Mucosa of rectum (tissue), 2 donors: ENCODE measurements around the gene MXD1.
"Not testable (repeated sequence)": the region's sequence is repeated elsewhere in the genome, so short reads cannot be mapped to it uniquely, and the experiment has no call there.

Experiments used
- H3K27ac ChIP-seq, 2 donors: one replicate each; pipeline ENCODE4 v1.7.0; 2013; ENCODE audit warnings: inconsistent platforms in 2 of 2, low read depth in 2 of 2, low read length in 2 of 2
- H3K27me3 ChIP-seq, 2 donors: one replicate each; pipeline ENCODE4 v1.7.0; 2013; ENCODE audit warnings: low read length in 2 of 2; ENCODE audit not compliant: control insufficient read depth in 2 of 2, insufficient read depth in 2 of 2
- H3K36me3 ChIP-seq, 2 donors: one replicate each; pipeline ENCODE4 v1.7.0; 2013; ENCODE audit warnings: low read length in 2 of 2; ENCODE audit not compliant: control insufficient read depth in 2 of 2, insufficient read depth in 2 of 2
- H3K4me1 ChIP-seq, 2 donors: one replicate each; pipeline ENCODE4 v1.7.0; 2013; ENCODE audit warnings: low read length in 2 of 2, mild to moderate bottlenecking in 1 of 2; ENCODE audit not compliant: control insufficient read depth in 2 of 2, insufficient read depth in 2 of 2
- H3K4me3 ChIP-seq, 2 donors: one replicate each; pipeline ENCODE4 v1.7.0; 2013; ENCODE audit warnings: low read length in 2 of 2
- H3K9ac ChIP-seq, 2 donors: one replicate each; pipeline ENCODE4 v1.7.0; 2013; ENCODE audit warnings: low read length in 2 of 2, low read depth in 1 of 2, mild to moderate bottlenecking in 1 of 2
- H3K9me3 ChIP-seq, 2 donors: one replicate each; pipeline ENCODE4 v1.7.0; 2013; ENCODE audit warnings: low read length in 2 of 2; ENCODE audit not compliant: control insufficient read depth in 2 of 2
- donor health status: healthy.
- donor health status: Normal muscosa, but diverticular disease.

The MXD1 gene

DNA sequence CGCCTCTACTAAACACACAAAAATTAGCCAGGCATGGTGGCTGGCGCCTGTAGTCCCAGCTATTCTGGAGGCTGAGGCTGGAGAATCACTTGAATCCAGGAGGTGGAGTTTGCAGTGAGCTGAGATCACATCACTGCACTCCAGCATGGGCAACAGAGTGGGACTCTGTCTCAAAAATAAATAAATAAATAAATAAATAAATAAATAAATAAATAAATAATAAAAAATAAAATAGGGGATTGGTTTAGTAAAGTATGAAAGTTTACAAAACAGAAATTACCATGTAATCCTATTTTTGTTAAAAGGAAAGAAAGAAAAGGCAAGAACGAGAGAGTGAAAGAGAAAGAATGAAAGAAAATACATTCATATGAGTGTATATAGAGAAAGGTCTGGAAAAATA, 35.8 kb downstream of the MXD1 start:
- not testable (repeated sequence) for H3K9ac ChIP-seq, H3K4me3 ChIP-seq, H3K27ac ChIP-seq, H3K27me3 ChIP-seq, H3K36me3 ChIP-seq, H3K4me1 ChIP-seq, H3K9me3 ChIP-seq

DNA sequence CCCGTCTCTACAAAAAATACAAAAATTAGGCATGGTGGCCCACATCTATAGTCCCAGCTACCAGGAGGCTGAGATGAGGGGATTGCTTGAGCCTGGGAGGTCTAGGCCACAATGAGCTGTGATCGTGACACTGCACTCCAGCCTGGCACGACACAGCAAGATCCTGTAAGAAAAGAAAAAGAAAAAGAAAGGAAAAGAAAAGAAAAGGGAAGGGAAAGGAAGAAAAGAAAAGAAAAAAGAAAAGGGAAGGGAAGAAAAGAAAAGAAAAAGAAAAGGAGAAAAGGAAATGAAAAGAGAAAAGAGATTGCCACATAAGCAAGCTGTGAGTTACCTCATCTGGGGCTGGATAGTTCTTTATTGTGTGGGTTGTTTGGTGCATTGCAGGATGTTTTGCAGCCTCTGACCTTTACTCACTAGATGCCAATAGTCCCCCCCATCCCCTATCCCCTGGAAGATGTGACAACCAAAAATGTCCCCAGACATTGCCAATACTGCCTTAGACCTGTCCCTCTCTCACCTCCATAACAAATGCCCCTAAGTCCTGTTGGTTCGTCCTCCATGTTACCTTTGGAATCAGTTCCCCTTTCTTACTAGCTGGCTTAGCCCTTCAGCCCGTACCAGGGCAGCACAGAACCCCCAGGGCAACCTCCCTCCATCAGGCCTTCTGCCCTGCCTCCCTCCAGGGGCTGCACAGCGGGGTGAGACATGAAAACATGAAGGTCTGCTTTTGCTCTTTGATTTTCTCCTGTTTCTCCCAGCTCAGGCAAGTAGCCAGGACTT, 37.6 kb downstream of the MXD1 start:
- Histone ChIP-seq H3K27ac (no peak overlapping the region), H3K27me3 (peaks cover 0 to 2% of the 10 kb centered on the region in 2 donors)

DNA sequence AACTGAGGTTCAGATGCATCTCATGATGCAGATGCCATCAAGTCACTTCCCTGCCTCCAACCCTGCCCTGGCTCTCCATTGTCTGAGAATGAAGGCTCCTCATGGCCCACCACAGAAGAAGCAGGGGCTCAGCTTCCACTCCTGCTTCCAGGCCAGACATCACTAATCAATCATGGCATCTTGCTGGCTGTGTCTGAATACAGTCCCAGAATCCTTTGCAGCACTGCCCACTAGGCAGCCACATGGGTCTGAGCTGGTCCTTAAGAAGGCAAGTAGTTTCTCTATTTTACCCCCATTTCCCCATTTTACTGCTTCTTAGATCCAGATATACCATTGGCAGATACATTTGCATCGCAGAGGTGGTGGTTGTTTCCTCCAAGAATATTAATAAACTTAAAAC, 39.2 kb downstream of the MXD1 start:
- no peak overlapping the region for H3K4me3 ChIP-seq
- H3K36me3 ChIP-seq: no peaks in the 10 kb centered on the region
- no peaks in the 10 kb centered on the region for H3K9me3 ChIP-seq
- no peak overlapping the region for H3K27ac ChIP-seq
- no peak overlapping the region for H3K9ac ChIP-seq
- H3K4me1 ChIP-seq: no peaks in the 10 kb centered on the region
- peaks cover 0 to 2% of the 10 kb centered on the region in 2 donors for H3K27me3 ChIP-seq

More for the DNA sequence above, 37.6 kb downstream of the MXD1 start:
- Histone ChIP-seq H3K4me1 (no peaks in the 10 kb centered on the region), H3K9ac (no peak overlapping the region), H3K36me3 (no peaks in the 10 kb centered on the region), H3K9me3 (no peaks in the 10 kb centered on the region), H3K4me3 (no peak overlapping the region)

DNA sequence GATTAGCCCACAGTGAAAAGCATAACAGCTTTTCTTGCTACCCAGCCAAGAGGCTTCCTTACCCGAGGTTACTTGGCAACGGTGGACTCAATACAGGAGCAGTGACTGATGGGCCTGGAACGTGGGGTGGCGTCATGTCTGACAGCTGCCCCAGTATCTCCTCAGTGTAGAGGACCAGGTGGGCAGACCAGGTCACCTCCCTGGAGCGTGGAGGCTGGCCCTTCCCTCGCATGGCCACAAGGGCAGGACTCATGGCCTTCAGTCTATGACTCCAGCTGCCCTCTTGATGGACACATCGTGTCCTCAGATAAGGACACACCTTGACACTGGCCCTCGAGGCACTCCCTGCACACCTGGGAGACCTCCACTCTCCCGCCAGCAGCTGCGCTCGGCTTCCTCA, 40.1 kb downstream of the MXD1 start:
- Histone ChIP-seq H3K27me3 (no peaks in the 10 kb centered on the region), H3K4me3 (no peak overlapping the region), H3K27ac (no peak overlapping the region), H3K36me3 (no peaks in the 10 kb centered on the region), H3K9me3 (no peaks in the 10 kb centered on the region), H3K9ac (no peak overlapping the region), H3K4me1 (no peaks in the 10 kb centered on the region)

DNA sequence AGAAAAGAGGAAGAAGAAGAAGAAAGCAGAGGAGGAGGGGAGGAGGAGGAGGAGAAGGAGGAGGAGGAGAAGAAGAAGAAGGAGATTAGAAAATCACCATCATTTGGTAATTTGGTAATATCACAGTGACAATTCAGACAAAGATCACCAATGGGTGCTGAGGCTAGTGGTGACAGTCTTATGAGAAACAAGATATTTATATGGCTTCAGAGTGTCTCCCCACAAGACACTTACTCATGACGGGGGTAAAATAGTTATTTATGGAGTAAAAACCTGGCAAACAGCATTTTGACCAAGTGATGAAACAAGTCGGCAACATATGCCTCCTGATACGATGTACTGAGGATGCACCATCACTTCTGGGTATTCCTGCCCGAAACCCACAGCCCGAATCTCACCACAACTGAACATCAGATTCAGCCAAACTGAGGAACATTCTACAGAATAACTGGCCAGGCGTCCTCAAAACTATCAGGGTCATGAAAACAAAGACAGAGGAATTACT, 41.6 kb downstream of the MXD1 start:
- Histone ChIP-seq H3K27me3 (no peaks in the 10 kb centered on the region), H3K9ac (no peak overlapping the region), H3K36me3 (no peaks in the 10 kb centered on the region), H3K9me3 (no peaks in the 10 kb centered on the region), H3K4me1 (no peaks in the 10 kb centered on the region), H3K4me3 (no peak overlapping the region), H3K27ac (no peak overlapping the region)

DNA sequence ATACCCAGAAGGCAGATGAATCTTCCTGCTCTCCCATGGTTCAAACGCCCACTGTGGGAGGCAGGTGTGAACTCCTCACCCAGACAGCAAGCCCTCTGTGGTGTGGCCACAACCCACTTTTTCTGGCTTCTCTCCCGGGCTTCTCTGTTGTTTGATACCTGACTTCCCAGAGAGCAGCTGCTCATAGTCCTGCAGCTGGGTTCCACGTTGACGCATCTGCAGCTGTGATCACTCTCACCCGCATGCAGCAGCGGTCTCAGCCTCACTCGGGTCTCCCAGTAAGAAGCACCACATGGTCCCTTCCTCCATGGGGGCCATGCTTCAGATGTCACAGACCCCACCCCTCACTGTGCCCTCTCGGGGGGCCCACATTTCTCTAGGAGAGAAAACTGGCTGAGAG, 43.1 kb downstream of the MXD1 start:
- Histone ChIP-seq H3K27ac (no peak overlapping the region), H3K9ac (no peak overlapping the region), H3K36me3 (no peaks in the 10 kb centered on the region), H3K9me3 (no peaks in the 10 kb centered on the region), H3K4me3 (no peak overlapping the region), H3K27me3 (no peaks in the 10 kb centered on the region), H3K4me1 (no peaks in the 10 kb centered on the region)

DNA sequence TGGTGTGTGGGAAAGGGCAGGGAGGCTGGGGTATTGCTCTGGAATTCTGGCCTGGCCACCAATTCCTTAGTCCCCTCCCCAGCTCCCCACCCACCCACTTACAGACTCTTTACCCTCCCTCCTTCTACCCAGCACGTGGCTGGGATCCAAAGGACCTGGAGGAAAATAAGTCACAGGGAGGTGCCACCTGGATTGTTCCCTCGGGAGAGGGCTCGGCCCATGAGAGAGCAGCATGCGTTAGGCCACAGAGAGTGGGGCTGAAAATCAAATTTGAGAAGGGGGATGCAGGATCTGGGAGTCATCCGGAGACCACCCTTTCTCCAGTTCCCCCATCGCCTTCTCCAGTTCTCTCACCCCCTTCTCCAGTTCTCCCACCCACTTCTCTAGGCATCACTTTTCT, 43.6 kb downstream of the MXD1 start:
- H3K4me1 ChIP-seq: no peaks in the 10 kb centered on the region
- no peak overlapping the region for H3K4me3 ChIP-seq
- H3K9me3 ChIP-seq: no peaks in the 10 kb centered on the region
- no peak overlapping the region for H3K27ac ChIP-seq
- H3K9ac ChIP-seq: no peak overlapping the region
- H3K36me3 ChIP-seq: no peaks in the 10 kb centered on the region
- H3K27me3 ChIP-seq: no peaks in the 10 kb centered on the region

DNA sequence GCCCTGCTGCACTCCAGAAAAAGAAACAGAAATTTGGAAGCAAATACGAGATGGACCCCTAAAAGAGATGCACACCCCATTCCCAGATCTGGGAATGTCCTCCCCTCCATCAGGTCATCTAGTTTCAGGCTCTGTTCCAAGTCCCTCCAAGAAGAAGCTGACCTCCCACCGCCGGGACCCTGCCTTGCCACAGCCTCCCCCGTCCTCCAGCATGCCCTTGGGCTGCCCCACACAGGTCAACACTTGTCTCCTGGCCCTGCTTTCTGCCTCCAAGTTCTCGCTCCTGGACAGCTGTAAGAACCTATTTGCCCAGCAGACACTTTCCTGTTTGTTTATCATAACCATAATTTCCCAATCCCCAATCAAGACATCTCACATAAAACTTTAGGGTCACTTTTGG, 44.5 kb downstream of the MXD1 start:
- H3K27ac ChIP-seq: no peak overlapping the region
- H3K27me3 ChIP-seq: no peaks in the 10 kb centered on the region
- H3K9ac ChIP-seq: no peak overlapping the region
- no peaks in the 10 kb centered on the region for H3K9me3 ChIP-seq
- H3K36me3 ChIP-seq: no peaks in the 10 kb centered on the region
- H3K4me1 ChIP-seq: peaks cover 5 to 6% of the 10 kb centered on the region in 2 donors
- H3K4me3 ChIP-seq: no peak overlapping the region

DNA sequence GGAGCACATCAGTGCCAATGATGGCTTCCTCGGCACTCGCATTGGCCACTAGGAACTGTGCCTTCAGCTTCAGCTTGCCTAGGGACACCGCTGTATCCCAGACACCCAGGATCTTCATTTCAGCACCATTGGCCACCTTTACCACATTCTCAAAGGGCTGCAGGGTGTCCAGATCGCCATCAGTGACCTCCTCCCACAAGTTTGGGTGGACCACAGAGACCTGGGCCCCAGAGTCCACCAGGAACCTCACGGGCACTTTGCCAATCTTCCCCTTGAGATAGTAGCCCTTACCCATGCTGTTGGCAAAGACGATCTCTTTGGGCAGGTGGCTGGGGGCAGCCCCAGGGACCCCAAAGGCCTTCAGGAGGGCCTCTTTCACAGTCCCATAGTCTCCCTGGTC, 45.9 kb downstream of the MXD1 start:
- peaks cover 8 to 10% of the 10 kb centered on the region in 2 donors for H3K4me1 ChIP-seq
- H3K36me3 ChIP-seq: no peaks in the 10 kb centered on the region
- H3K4me3 ChIP-seq: no peak overlapping the region
- H3K27me3 ChIP-seq: no peaks in the 10 kb centered on the region
- H3K9ac ChIP-seq: no peak overlapping the region
- H3K9me3 ChIP-seq: no peaks in the 10 kb centered on the region
- no peak overlapping the region for H3K27ac ChIP-seq

DNA sequence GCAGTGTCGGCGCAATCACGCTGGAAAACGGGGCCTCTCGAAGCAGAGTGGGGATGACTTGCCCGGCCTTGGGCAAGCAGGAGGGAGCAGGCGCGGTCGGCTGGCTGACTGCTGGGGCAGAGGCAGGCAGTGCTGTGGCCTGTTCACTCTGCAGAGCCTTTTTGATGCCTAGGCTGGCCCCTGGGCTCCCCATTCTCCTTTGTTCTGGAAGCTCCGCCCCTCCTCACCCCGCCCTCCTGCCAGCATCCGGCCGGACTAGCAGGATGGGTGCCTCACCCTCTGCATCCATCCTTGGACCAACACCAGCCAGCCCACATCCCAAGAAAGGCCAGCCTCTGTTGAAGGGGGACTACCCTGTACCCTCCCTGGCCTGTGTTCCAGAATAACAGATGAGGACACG, 46.6 kb downstream of the MXD1 start, which contains the start of gene ASPRV1:
Gene ASPRV1 (minus strand): TSS at position 136 of the 400 bp plus-strand sequence. CDS start 195 bp downstream, outside the sequence.
- no peak within 1 kb of the TSS for H3K27ac ChIP-seq
- H3K9ac ChIP-seq: no peak within 1 kb of the TSS
- no peak within 1 kb of the TSS for H3K4me3 ChIP-seq

More for the DNA sequence above, 46.6 kb downstream of the MXD1 start, which contains the start of gene ASPRV1:
- H3K27me3 ChIP-seq: no peaks in the 10 kb centered on the region
- H3K36me3 ChIP-seq: no peaks in the 10 kb centered on the region
- H3K4me1 ChIP-seq: peaks cover 8 to 10% of the 10 kb centered on the region in 2 donors
- no peaks in the 10 kb centered on the region for H3K9me3 ChIP-seq
